T-helper 1 cell treated with Interleukin-12 subunit alpha and Interleukin-12 subunit beta and Interleukin-4 antibody, amounts not matched to agents 30 ng/mL and 1 ng/mL, for 36 hours (primary cell): ENCODE measurements around the gene TMEM203. TPM values are rescaled to one million over a fixed set of nuclear protein-coding genes. Genes with fewer than 3 reads are reported as not detected.

Experiments
- intact Hi-C: fragments of 100-400 bp; cut with micrococcal nuclease; formaldehyde crosslinking; loops from one replicate; pipeline ENCODE4 v1.15.1; 2024
- total RNA-seq: library from RNA; stranded (reverse); gene quantifications from 2 replicates; pipeline ENCODE4 v1.2.3, GENCODE V29; 2022

TMEM203 gene
- total RNA-seq, 1 donor from 2014 or later = 29.4 TPM

GRCh38 chr9:137220317-137221094 is 15.1 kb upstream of the TMEM203 start:
- intact Hi-C loops = loop anchor here (10.0 kb wide), 2 partner anchors 336 to 676 kb away; partner anchors contain the start of genes NOTCH1 and TRAF2

DNA sequence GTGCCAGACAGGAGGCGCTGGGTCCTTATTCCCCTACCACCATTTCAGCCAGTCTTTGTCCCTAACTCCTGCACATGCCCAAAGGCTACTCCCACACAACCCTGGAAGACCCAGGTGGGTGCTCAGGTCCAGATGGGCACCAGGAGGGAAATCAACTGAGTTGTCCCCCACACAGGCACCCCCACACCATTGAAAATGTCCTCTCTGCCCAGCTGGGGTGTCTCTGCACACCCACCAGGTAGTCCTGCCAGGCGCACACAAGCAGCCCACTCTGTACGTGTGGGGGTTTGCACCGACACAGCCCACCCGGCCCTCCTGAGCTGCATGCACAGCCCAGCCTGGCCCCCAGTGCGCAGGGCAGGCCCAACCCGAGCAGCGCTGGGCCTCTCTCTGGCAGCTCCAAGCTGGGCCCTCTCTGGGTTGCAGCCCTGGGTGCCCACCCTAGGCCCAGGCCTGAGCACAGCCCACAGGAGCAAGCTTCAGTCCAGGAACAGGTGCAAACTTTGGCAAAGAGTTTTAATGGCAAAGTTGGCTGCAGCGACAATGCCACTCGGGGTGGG is 14.4 kb upstream of the TMEM203 start:
- intact Hi-C loops = loop anchor here (10.0 kb wide), 2 partner anchors 335 to 675 kb away; partner anchors contain the start of genes NOTCH1 and TRAF2

DNA sequence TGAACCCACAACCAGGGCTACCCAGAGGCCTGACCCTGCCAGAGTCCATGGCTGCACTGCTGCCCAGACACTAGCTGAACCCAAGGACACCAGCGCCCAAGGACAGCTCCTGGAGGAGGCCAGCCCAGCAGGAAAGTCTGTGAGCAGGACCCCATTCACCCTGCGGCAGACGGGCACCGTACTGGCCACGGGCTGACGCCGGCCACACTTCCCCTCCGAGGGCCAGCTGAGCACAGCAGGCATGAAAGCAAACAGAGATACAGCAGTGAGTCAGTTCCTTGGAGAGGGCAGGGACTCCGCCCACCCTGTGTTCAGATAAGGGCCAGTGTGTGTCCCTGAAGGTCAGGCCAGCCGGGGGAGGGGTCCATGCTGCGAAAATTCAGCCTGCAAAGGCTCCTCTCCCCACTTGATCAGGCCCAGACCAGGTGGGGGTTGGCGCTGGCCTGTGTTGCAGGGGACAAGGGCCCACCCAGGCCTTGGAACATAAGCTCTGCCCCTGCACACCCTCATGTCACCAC is 13.4 kb upstream of the TMEM203 start:
- intact Hi-C loops = no loop called here

DNA sequence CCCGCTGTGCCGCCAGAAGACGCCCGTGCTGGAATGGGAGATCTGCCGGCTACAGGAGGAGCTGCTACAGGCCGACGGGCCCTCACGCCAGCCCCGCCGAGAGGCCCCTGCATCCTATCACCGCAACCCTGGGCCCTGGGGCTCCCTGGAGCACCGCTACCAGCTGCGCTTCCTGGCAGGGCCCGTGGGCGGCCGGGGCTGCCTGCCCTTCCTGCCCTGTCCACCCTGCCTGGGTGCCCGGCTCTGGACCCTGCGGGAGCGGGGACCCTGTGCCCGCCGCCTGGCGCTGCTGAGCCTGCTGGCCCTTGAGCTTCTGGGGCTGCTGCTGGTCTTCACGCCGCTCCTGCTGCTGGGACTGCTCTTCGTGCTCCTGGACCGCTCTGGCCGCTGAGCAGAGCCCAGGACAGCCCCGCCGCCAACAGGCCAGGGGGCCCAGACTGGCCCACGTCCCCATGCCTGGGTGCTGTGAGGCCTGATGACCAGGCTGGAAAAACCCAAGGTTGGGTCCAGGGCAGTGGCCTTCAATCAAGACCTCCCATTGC is 12.8 kb upstream of the TMEM203 start:
- intact Hi-C loops = no loop called here

GRCh38 chr9:137217276-137218211 is 12.1 kb upstream of the TMEM203 start:
- intact Hi-C loops = no loop called here

- intact Hi-C loops = no loop called here
These were observed 10.9 kb upstream of the TMEM203 start for GRCh38 chr9:137216188-137216965.

DNA sequence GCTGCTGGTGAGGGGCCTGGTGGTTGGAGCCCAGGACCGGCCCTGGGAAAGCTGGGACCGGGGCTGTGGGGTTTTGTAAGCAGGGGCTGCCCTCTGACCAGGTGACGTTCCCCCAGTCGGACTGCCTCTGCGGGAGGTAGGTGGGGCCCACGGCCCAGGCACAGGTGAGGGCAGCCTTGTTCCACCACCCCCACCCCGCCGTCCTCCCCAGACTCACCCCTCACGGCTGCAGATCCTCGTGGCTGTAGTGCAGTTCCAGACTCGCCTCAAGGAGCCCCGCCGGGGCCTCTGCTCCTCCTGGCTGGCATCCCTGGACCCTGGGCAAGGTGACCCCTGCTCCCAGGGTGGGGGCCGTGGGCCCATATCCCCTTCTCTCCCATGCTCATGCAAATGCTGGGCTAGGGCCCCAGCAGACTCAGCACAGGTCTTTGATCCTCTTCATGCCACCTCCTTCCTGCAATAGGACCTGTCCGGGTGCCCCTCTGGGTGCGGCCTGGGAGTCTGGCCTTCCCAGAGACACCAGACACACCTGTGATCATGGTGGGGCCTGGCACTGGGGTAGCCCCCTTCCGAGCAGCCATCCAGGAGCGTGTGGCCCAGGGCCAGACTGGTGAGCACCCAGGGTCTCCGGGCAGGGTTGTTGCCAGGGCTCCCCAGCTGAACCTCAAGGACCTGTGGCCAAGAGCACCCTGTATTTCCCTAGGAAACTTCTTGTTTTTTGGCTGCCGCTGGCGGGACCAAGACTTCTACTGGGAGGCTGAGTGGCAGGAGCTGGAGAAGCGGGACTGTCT is 9.9 kb upstream of the TMEM203 start:
- intact Hi-C loops = no loop called here

DNA sequence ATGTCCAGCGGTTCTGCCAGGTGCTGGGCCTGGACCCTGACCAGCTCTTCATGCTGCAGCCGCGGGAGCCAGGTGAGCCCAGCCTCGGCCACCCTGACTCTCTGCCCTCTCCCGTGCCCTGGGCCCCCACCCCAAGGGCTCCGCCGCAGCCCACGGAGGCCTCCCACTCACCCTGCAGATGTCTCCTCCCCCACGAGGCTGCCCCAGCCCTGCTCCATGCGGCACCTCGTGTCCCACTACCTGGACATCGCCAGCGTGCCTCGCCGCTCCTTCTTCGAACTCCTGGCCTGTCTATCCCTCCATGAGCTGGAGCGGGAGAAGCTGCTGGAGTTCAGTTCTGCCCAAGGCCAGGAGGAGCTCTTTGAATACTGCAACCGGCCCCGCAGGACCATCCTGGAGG is 9.2 kb upstream of the TMEM203 start:
- intact Hi-C loops = no loop called here

DNA sequence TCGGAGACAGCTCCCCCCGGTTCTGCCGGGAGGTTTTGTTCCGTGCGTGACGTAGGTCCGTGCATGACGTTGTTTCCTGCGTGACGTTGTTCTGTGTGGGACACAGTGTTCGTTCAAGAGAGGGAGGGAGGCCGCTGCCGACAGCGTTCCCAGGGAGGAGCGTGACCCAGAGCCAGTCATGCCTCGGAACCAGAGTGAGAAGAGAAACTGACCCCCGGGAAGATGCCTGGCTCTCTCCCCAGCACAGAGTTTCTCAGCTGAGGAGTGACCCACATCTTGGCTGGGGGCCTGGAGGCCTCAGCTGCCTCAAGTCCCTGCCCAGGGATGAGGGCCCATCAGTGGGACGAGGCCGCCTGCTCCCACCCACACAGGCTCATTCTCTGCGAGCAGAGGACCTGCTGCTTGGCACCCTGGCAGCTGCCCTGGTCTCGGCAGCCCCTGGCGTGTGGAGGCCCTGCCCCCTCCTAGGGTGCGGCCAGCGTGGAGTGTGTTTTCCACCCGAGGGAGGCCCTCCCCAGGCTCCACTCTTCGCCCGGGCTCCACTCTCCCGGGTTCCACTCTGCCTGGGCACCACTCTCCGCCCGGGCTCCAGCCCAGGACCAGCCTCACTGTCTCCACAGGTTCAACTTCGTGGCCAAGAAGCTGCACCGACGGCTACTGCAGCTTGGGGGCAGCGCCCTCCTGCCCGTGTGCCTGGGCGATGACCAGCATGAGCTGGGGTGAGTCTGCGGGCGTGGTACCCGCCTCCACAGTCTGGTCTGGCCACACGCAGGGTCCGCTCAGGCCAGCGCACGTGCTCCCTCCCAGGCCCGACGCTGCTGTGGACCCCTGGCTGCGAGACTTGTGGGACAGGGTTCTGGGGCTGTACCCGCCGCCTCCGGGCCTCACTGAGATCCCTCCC is 8.0 kb upstream of the TMEM203 start:
- intact Hi-C loops = no loop called here

- intact Hi-C loops = no loop called here
These were observed 7.1 kb upstream of the TMEM203 start for GRCh38 chr9:137212520-137212919.

DNA sequence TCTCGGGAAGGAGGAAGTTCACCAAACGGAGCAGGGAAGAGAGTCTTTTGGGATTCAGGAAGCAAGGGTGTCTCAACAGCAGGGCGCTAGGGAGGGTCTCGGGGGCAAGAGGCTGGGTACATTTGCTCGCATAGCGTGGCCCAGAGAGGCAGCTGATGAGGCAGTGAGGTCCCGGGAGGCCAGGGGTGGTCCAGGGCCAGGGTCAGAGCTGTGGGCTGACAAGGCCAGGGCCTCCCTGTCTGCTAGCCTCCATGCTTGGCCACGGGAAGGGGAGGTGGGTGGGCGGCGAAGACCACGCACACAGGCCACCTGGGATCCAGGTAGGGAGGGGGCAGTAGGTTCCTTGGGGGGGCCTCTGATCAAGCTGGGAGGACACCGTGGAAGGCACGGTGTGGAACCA is 6.1 kb upstream of the TMEM203 start:
- intact Hi-C loops = no loop called here

DNA sequence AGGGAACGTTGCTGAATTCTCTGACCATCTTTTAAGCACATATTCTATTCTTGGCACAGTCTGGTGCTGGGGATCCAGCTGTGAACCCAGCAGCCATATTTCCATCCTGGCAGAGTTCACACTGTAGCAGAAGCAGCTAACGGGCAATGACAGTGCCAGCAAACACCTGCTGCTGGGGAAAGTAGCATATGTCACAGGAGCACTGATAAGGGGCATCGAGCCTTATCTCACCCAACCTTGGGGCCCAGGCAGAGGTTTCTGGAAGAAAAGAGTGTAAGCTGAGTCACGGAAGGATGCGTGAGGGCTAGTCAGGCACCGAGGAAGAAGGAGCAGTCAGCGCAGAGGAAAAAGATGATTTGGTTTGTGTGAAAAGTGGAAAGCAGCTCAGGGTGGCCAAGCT is 1.2 kb upstream of the TMEM203 start:
- intact Hi-C loops = loop anchor here (1.0 kb wide), 1 partner anchor 35 kb away; the partner anchor contains the start of gene TUBB4B

DNA sequence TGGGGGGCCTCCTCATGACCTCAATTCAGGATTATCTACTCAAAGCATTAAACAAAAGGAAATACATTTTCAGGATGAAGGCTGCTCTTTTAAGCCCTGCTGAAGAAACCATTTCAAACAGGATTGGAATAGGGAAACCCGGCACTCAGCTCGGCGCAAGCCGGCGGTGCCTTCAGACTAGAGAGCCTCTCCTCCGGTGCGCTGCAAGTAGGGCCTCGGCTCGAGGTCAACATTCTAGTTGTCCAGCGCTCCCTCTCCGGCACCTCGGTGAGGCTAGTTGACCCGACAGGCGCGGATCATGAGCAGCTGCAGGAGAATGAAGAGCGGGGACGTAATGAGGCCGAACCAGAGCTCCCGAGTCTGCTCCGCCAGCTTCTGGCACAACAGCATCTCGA is 720 bp downstream of the TMEM203 start:
- intact Hi-C loops = loop anchor here (1.0 kb wide), 4 partner anchors 16 to 117 kb away; partner anchors contain the start of genes ANAPC2, NELFB and SSNA1

DNA sequence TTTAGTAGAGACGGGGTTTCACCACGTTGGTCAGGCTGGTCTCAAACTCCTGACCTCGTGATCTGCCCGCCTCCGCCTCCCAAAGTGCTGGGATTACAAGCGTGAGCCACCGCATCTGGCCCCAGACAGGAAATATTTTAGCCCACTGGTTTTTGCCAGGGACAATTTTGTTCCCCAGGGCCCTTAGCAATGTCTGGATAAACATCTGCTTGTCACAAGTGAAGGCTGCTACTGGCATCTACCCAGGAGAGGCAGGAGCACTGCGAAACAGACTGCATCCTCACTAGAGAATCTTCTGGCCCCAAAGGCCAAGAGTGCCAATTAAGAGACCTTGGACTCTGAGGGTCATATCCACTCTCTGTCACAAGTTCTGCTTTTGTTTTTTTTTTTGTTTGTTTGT is 2.5 kb downstream of the TMEM203 start:
- intact Hi-C loops = no loop called here

DNA sequence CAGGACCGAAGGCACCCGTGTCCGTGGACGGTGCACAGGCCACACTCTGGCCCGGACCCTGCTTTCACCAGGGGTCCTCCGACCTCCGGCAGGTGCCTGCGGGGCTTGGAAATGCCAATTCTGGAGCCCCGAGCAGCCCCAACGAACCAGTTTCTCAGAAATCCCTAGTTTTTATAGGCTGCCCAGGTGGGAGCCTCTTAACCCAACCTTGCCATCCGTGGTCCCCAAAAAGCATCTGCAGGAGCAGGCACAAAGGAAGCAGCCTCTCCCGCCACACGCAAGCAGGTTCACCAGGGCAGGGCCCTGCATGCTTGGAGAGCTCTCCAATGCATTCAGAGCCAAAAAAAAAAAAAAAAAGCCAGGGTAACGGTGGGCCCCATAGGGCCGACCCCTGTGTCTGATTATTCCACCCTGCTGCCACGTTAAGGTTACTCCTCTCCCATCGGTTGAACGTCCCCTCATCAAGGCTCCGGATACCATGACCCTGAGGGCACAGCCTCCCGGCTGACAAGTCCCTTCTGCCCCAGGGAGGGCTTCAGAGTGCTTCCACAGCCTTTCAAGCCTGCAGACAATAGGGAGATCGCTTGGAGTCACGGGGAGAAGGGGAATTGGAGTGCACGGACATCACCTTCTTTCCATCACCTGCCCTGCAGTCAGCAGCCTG is 4.1 kb downstream of the TMEM203 start:
- intact Hi-C loops = loop anchor here (2.0 kb wide), 2 partner anchors 45 to 349 kb away; partner anchors contain the start of genes MRPL41 and PNPLA7

DNA sequence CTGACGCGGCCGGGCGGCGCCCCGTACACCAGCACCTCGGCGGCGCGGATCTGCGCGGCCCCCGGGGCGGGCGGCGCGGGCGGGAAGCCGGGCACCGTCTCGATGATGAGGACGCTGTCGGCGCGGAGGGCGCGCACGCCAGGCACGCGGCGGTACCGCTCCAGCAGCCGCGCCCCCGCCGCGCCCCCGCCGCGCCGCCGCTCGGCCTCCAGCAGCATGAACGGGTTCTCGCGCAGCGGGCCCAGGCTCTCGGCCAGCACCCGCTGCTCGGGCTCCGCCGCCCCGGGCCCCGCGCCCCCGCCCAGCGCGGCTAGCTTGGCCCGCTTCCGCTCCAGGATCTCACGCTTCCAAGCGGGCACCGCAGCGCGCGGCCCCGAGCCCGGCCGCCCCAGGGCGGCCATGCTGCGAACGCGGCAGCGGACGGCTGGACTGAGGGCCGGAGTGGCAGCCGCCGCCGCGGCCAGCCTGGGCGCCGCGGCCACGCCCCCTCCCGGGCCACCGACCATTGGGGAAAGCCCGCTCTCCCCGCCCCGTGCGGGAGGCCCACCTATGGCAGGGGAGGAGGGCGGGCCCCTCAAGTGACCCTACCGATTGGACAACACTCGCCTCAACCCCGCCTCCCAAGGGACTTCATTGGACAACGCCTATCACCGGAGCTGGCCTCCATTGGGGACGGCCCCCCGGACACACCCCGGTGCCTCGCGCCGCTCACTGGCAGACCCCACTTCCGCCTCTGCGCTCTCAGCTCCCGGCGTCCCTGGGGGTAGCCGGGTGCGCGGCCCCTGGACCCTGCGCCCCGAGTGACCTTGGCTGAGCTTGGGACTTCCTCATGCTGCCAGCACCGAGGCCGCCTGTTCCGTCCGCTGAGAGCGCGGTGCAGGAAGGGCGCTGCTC is 4.9 kb downstream of the TMEM203 start, which contains the start of gene TPRN:
Gene TPRN, minus strand, starts transcription at position 431 of the 894 bp plus-strand sequence. Its CDS starts 30 bp downstream, at position 401.
- intact Hi-C loops = loop anchor here (1.0 to 2.0 kb wide), 7 partner anchors 11 to 350 kb away; partner anchors contain the start of genes MRPL41, NELFB, PNPLA7 and TUBB4B
